CD1c-positive myeloid dendritic cell (primary cell): ENCODE data around the gene MACROH2A2.

ENCODE experiments used
- DNase-seq: peaks from one replicate; pipeline ENCODE4 v3.0.0-alpha.2; 2016; ENCODE audit errors: extremely low spot score

The MACROH2A2 gene

DNA sequence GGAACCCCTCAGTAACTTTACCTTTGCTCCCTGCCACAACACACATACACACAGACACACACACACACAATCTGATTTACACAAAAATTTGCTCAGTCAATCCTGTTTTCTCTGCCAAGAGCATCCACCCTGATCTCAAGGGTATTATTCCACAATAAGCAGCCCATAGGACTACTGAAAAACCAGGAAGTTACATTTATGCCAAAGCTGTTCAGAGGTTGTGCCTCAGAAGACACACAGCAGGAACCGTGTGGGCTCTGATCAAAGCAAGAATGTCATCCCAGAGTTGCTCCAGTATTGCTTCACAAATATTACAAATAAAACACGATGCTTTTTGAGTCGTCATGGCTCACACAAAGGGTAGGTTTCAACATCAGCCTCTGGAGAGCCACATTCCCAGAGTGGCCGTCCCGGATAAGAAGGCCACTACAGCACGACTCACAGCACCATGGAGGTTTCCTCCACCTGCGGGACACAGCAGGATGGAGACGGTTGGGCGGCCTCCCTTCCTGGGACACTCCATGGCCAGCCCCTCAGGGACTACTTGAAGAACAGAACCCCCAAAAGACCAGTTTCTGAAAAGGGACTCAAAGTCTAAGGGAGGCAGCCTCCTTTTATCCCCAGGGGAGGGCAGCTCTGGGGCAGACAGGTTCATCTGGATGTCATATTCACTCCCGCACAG, 78.4 kb downstream of the MACROH2A2 start:
- peak; percentile 48 for DNase-seq

DNA sequence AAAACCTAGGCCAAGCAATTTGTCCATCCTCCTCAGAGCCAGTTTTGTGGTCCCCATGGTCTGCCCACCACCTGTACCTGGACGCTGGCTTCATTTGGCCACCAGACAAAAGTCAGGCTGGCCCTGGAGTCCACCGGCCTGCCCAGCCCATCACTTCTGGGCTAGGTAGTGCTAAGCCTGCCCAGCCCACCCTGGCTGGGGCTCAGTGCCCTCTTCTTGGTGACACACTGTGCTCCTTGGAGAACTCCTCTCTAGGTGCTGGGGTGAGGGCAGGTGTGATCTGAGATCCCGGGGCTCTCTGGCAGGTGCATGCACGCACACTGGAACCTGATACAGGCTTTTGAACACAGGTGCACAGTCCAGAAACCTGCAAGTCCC, 78.9 kb downstream of the MACROH2A2 start:
- no peak for DNase-seq

DNA sequence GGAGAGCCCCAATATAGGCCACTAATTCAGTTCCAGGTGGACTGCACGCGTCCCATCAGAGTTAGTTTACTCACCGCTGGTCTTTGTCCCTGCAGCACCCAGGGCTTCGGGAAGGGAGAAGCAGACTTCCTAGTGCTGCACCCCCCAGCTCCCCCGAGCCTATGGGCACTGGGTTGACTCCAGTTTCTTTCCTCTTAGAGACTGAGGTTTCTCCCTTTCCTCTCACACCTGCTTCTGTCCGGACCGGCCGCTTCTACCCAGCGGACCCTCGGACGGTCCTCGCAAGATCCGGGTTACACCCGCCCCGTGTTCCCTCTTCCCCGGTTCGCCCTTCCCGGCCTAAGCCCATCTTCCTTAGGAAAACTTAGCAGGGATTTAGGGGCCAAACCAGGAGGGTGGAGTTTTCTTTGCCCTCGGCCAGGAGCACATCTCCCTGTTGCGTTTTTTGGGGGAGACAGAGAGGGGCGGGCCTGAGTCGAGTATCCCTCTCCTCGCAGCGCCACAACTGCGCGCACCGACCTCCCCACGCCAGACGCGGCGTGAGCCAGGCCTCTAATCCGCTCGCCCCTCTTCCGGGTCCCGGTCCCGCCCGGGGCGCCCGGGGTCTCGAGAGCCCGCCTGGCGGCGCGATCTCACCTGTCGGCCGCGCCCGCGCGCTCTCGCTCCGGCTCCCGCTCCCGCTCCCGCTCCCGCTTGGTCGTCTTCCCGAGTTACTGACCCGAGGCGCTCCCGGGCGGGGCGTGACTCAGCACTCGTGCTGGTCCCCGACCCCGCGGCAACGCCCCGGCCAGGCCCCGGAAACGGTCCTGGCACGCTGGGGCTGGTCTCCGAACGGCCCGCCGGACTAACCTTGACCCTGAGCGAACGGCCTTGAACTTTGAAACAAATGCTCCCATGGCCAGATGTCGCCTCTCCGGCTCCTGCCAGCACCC, 79.7 kb downstream of the MACROH2A2 start, which contains the start of gene AIFM2:
TSS of gene AIFM2 (minus strand) at position 728 of the 932 bp plus-strand sequence. CDS start 8,741 bp downstream, outside the sequence.
- DNase-seq = peak; percentile 67

DNA sequence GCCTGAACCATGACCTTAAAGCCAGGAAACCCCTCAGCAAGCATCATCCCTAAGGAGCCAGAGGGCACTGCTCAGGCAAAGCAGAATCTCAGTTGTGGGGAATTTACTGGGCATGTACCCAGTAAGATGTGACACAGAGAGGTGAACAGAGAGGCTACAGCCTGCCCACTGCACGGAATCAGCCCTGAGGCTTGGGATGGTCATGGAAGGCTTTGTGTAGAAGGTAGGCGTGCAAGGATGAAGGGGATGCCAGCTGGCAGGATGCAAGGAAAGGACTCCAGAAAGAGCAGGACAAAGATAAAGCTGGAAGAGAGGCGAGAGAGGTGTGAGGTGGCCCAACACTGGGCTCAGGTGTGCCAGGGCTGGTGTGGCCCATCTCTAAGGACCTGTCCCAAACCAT, 82.4 kb downstream of the MACROH2A2 start:
- DNase-seq = no peak

DNA sequence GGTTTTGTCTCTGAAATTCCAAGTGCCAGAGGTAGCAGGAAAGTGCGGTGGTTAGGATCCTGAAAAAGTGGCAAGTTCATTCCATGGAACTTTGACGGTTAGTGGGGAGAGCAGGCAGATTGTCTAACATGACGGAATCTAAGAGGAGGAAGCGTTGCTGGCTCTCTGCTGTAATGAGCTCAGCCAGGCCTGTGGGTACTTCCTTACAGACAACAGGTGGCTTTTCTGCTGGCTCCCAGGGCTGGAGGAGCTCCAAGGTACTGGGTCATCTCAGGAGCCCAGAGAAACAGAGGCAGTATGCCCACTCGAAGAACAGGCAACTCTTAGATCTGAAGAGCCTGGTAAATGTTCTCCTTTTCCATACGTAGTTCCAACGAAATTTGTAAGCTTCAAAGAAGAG, 83.0 kb downstream of the MACROH2A2 start:
- no peak for DNase-seq

DNA sequence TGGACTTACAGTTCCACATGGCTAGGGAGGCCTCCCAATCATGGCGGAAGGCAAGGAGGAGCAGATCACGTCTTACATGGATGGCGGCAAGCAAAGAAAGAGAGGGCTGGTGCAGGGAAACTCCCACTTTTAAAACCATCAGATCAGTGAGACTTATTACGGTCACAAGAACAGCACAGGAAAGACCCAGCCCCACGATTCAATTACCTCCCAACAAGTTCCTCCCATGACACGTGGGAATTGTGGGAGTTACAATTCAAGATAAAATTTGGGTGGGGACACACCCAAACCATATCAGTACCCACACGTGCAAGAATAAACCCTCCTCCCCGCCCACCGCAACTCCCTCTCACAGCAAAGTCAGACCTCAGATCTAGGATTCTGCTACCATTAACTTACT, 84.5 kb downstream of the MACROH2A2 start:
- no peak for DNase-seq

DNA sequence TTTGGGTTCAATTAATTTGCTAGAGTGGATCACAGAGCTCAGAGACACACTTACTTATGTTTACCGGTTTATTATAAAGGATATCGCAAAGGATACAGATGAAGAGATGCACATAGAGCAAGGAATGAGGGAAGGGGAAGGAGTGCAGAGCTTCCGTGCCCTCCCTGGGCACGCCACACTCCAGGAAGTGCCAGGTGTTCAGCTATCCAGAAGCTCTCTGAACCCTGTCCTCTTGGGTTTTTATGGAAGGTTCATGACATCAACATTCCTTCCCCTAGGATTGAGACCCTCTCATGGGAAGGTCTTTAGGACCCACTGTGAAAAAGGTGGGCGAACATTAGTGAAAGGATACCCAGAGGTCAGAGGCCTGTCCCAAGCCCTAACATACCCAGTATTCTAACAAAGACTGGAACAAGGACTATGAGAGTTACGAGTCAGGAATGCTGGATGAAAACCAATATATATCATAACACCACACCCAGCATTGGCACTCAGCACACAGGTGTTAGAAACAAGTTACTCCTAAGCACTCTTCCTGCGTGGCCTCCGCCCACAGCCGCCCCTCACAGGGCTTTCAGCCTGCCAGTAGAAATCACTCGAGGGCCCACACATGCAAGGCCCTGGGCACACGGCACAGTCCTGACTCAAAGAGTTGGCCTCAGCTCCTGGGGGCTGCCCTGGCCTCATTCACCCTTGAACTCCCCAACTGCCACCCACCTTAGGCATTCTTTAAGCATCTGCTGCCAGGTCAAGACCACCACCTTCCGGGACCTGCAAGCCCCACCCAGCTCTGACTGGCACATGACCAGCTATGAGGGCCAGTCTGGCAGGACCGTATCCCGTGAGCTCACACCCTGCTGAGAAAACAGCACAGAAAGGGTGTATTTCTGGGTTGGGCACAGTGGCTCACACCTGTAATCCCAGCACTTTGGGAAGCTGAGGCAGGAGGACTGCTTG, 85.6 kb downstream of the MACROH2A2 start:
- no peak for DNase-seq

DNA sequence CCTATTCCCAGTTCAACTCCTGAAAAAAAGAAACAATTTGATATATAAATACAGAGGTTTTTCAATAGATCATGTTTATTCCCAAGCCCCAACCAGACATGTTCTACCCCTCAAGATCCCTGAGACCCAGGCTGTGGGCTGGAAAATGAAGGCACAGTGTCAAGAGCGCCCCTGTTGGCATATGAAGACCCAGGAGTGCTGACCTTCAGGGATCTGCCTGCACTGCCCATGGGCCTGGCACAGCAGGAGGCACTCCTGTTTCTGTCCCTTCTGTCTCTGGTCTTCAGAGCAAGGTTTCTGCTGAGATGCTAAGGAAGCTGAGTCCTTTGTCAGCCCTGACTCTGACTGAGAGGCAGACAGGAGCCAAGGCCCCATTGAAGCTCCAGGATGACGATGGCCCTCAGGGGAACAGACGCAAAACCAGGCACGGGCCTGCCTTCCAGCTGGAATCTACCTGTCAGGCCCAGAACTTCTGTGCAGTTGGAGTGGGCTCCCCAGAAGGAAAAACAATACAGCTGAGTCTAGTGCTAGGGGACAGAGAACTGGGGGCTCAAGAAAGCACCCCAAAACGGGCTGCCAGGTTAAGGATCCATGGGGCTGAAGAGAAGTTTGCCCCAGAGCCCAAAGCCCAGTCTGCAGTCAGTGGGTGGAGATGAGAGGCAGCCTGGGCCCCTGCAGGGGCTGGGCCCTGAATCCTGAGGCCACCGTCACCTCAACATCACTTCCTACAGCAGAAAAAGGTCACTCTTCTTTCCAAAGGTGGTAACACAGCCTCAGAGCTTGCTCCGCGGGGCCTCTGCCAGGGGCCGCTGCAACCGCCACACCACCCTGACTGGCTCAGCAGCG, 86.7 kb downstream of the MACROH2A2 start:
- DNase-seq = no peak

DNA sequence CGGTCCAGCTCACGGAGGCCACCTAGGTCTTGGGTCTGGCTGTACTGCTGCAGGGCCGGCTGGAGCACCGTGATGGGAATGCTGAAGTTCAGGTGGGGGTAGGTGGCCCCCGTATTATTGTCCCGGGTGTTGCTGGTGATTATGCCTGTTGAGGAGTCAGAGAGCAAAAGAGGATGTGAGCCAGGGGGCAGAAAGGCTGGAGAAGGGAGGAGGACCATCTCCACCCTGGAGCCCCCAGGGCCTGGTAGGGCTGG, 87.3 kb downstream of the MACROH2A2 start:
- no peak for DNase-seq

DNA sequence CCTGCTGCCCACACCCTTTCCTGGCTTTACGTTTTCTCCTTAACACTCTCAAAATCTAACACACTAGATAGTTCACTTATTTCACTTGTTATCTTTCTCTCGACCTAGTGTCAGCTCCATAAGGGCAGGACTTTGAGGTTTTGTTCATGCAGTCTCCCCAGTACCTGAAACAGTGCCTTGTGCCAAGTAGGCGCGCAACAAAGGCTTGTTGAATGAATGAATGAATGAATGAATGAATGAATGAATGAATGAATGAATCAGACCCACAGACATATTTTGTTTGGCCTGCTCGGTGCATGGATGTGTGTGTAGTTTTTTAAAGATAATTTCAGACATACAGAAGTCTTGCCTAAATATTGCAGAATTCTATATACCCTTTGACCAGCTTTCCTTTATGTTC, 87.7 kb downstream of the MACROH2A2 start:
- no peak for DNase-seq

DNA sequence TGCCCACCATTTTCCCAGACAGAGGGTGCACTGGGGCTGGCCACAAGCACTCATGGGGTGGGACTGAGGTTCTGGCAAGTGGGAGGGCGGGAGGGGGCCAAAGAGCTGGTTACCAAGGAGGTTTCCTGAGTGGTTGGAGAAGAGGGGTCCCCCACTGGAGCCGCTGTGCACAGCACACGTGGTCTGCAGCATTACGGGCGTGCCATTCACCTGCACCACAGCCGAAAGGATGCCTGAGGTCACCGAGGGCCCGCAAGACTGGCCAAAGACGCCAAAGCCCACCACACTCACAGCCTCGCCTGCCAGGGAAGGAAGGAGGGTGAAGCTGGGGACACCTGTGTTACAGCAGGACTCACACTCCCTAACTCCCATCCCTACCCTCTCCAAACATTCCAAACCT, 89.9 kb downstream of the MACROH2A2 start:
- DNase-seq = no peak

DNA sequence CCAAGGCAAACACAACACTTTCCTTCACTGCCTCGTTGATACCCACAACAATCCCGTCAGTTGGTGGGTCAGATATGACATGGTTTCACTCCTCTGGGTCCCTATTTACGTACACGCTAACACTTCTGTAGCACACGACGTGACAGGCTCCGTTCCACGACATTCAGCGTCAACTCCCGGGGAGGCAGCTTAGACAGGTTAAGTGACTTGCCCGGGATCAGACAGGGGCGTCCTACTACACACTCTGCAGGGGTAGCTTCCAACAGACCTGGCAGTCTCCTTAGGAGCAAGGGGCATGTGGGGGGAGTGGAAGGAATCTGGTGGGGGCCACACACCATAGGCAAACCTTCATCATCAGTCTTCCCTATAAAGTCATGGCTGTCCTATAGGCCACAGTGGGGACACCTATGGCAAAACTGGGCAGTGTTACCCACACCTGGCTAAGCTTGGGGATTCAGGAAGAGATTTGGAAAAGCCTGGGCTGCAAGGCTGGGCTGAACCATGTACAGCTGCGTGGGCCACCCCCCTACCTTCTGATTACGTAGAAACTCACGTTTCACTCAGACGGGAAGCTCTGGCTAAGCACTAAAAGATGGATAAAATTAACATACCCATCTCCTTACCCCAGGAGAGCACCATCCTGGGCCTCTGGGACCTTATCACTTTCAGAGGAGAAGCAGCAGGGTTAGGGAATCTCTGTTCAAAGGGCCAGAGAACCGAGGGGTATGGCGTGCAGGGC, 91.9 kb downstream of the MACROH2A2 start:
- DNase-seq = no peak

DNA sequence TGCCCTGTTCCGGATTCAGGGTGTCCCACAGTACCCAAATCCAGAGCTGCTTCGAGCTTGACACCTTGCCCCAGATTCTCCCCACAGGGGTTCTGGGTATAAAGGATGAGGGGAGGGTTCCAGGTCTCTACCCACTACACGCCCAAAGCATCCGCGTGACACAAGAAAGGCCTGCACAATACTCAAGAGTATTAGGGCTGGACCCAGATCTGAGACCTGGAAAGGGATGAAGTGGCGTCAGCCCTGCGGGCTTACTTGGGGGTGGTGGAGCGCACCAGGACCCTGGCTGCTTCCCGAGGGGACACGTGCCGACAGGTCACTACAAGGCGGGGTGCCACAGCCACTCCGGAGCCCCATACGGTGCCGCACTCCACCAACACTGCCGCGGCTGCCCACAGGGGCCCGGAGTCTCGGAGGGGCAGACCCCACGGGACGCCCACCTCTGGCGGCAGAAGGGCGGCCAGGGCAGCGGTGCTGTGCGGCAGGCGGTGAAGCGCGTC, 92.6 kb downstream of the MACROH2A2 start:
- no peak for DNase-seq

DNA sequence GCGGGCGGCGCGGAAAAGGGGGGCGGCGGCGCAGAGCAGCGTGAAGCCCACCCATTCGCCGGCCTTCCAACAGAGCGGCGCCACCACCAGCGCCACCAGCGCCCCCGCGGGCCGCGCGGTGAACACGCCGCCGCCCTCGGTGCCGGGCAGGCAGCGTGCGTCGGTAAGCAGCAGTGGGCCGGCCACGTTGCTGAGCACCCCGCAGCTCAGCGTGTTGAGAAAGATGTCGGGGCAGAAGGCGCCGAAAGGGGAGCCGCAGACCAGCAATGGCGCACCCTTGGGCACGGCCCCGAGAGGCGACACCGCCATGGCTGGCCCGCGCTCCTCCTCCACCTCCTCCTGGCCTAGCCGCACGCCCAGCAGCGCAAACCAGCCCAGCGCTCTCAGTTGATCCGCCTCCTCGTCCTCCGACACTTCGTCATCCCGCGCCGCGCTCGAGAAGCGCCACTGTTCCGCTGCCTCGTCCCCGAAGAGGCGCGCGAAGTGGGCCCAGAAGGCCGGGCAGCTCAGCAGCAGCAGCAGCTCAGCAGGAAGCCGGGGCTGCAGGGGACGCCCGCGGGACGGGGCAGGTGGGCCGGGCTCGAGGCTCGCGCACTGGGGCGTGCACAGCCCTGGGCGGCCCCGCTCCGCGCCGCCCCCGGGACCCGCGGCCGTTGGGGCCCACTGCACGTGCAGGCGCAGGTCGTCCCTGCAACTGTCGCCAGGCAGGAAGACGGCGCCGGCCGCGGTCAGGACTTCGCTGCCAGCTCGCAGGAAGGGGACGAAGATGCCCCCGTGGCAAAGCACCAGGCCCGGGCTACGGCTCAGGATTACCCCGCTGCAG, 93.2 kb downstream of the MACROH2A2 start:
- DNase-seq = peak; percentile 84

DNA sequence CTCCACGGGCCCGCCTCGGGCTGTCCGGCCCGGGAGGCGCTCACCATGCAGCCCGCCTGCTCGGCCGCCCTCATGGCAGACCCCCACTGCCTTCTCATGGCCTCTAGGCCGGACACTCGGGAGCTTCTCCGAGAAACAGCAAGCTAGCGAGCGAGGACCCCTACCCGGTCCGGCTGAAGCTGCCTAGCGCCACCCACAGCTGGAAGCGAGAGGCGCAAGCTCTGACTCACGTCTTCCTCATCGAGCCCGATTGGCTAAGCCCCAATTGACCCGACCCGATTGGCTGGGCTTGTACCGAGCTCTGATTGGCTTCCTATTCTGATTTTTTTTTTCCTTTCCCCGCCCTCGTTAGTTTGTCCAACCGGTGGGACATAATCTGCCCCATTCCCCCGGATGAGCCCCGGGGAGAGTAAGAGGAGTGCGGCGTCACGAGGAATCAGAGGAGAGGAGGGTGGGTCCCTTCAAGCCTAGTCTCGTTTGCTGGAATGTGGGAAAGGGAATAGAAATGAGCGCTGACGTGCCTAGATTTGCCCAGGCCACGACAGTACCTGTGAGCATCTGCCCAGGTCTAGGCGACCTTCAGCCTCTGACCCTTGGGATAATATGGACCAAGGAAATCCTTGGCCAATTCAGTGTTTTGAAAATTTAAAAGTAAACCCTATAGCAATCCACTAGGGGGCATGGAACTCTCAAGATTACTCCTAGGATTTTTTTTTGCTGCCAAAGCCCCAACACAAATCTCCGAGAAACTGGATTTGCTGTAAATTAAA, 94.0 kb downstream of the MACROH2A2 start, which contains the start of gene TYSND1:
TSS of gene TYSND1 (minus strand) at position 212 of the 770 bp plus-strand sequence. CDS start at position 98, 114 bp downstream.
- DNase-seq = peak; percentile 97

DNA sequence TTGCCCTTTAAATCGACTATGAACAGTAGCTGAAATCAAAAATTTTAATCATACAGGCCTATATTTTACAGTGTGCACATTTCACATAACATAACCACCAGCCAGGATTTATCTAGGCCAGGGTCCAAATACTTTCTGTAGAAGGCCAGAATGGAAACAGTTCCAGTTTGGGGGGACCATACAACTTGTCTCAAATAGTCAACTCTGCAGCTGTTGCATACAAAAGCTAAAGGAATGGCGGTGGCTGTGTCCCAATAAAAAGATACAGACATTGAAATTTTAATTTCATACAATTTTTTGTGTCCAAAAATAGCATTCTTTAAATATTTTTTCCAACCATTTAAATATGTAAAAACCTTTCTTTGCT, 94.6 kb downstream of the MACROH2A2 start:
- DNase-seq = no peak

DNA sequence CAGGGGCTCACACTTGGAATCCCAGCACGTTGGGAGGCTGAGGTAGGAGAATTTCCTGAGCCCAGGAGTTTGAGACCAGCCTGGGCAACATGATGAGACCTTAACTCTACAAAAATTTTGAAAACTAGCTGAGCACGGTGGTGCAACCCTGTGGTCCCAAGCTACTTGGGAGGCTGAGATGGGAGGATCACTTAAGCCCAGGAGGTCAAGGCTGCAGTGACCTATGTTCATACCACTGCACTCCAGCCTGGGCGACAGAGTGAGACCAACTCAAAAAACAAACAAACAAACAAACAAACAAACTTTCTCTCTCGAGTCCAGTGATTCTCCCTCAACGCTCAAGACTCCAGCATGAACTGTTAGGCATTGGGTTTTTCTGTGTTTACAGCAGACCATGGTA, 95.9 kb downstream of the MACROH2A2 start:
- no peak for DNase-seq

DNA sequence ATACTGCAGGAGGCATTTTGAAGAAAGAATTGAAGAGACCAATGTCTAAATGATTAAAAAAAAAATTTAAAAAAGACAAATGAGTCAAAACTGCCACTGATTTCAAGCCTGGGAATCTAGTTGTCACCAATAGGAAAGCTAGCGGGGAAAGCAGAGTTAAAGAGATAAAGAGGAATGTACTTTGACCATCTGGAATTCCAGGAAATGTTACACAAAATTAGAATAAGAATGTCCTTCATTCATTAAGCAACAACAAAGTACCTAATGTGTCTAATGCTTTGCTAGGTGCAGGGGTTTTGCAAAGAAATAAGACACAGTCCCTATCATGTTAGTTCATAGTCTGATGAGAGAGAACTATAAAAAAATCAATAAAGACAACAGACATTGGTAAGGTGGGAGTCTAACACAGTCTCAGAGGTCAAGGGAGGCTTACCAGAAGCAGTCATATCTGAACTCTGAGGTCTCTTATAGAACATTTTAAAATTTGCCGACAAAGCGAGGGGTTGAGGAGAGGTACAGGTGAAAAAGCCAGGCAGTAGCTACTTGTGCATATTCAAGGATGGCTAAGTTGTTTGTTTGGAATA, 102.7 kb downstream of the MACROH2A2 start:
- DNase-seq = no peak
